ENCODE measurements around the gene KCNQ1.

Gene KCNQ1

DNA sequence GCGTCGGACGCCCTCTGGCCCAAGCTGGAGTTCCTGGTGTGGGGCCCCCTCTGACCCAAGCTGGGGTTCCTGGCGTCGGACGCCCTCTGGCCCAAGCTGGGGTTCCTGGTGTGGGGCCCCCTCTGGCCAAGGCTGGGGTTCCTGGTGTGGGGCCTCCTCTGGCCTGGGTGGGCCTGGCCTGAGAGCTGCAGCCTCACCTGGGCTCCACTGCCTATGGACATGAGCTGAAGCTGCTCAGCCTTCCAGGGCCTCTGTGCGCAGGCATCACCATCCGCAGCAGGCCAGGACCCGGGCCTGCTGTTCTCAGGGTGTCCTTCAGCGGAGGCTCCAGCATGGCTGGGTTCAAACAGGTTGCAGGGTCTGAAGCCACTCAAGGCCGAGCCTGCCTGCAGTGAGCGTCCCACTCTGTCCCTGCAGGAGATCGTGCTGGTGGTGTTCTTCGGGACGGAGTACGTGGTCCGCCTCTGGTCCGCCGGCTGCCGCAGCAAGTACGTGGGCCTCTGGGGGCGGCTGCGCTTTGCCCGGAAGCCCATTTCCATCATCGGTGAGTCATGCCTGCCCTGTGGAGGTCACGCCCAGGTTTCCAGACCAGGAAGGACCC lies 125.5 kb downstream of the KCNQ1 start:
- DNase-seq (ENCODE audit: low read depth), result no peak

DNA sequence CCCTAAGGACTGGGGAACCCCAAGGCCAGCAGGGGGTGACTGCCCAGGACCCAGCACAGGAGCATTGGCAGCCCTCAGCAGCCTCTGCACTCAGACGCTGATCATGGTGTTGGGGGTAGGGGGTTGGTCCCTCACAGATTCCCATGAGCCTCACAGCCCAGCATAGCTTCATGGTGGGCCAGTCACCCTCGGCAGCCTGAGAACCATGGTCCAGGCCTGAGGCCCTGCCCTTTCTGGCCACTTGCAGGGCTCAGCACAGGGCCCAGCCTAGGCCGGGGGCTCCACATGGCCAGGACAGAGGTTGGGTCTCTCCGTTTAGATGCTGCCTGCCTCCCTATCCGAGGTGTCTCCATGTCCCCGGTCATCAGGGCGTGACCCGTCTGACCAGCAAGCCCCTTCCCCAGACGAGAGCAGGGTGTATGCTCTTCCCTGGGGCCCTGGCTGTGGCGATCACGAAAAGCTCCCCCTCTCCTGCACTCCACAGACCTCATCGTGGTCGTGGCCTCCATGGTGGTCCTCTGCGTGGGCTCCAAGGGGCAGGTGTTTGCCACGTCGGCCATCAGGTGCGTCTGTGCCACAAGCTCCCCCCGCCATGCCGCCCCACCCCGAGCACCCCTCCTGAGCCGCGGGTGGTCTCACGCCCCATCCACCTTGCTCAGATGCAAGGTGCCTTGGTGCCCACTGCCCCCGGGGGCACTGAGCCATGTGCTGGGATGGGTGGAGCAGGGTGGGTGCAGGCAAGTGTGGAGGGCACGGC lies 126.2 kb downstream of the KCNQ1 start:
- DNase-seq (ENCODE audit: low read depth), result no peak

DNA sequence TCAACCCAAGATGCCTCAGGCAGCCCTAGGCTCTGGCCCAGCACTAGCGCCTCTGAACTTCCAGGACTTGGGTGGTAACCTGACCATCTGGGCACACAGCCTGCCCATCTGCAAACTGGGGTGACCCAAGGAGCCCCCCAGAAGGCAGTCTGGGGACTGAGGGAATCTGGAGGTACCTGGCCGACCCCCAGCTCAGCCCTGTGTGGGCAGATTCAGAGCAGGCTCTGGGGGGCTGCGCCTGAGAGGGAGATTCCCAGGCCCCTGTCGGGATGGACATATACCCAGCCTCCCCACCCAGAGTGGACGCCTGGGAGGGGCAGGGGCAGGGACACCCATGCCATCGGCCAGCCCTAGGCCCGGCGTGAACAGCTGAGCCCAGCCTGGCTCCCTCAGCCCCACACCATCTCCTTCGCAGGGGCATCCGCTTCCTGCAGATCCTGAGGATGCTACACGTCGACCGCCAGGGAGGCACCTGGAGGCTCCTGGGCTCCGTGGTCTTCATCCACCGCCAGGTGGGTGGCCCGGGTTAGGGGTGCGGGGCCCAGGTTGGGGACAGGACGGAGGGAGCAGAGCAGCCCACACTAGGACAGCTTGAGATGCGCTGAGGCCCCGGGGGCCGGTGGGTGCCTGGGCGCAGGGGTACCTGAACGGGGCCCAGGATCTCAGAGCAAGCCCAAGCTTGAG lies 126.9 kb downstream of the KCNQ1 start:
- DNase-seq (ENCODE audit: low read depth), result no peak

DNA sequence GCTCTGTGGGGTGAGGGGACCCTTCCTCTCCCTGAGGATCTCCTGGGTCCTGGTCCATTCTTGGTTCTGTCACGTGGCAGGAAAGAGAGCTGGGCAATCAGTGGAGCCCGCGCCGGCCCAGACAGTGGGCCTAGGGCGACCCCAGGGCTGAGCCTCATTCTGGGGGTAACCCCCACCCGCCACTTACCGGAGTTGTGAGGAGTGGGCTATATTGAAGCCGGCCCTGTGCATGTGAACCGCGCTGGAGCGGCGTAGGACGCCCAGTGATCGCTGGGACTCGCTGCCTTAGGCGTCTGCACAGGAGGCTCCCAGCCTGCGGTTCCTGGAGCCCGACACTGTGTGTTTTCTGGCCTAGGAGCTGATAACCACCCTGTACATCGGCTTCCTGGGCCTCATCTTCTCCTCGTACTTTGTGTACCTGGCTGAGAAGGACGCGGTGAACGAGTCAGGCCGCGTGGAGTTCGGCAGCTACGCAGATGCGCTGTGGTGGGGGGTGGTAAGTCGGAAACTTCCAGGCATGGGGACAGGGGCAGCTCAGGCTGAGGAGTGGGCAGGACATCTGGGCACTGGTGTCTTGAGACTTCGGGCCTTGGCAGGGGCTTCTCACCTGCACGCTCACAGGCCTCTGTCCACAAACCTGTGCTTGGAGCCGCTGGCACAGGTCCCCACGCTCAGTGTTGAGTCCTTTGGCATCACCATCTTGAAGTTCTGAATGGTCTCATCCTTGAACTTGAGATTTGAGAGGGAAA lies 127.9 kb downstream of the KCNQ1 start:
- DNase-seq (ENCODE audit: low read depth), result no peak

DNA sequence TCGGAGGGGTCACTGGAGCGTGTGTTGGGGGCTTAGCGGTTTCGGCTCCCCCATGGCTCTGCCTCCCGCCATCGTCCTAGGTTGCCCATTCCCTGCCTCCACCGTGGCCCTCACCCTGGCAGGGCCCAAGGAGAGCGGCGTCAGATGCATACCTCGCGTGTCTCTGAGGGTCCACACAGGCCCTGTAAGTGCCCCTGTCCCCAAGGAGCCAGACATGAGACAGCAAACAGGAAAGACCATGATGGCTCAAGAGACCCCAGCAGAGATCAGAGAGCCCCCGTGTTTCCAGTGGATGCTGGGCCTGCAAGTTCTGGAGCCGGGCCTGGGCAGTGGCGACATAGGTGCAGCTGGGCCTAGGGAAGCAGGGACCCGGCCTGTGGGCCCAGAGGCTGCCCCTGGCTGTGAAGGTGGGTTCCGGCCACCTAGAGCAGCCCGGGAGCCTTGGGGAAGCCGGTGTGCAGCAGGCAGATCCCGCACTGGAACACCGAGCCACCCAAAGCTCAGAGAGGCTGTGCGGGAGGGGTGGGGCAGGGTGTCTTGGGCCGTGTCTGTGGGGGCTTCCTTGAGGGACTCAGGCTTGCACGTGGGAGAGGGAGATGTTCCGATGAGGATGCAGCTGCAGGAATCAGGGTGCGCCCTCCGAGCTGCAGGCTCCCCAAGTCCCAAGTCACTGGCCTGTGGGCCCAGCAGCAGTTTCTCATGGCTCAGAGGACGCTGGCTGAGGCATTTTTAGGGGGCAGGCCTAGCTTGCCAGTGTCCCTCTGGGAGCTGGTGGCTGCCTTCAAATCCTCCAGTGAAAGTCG lies 128.6 kb downstream of the KCNQ1 start:
- no peak for DNase-seq (ENCODE audit: low read depth)

DNA sequence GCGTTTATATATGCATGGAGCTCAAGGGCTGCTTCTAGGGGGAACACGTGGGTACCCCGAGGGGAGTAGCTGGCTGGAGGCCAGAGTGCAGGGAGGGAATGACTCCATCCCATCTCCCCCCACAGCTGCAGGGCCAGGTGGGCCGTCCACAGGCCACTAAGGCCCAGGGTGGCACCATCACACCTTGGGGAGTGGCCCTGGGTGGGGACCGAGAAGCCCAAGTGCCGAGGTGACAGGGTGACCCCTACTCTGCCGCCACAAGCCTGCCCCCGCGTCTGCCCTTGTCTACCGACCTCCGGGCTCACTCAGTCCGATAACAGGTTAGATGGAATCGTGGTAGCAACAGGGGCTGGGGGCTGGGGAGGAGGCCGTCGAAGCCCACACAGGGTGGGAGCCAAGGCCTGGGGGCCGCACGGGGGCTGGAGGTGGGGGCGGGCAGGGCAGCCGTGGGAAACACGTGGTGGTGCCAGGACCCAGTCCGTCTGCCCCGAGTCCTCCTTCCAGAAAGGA lies 129.3 kb downstream of the KCNQ1 start:
- no peak for DNase-seq (ENCODE audit: low read depth)

DNA sequence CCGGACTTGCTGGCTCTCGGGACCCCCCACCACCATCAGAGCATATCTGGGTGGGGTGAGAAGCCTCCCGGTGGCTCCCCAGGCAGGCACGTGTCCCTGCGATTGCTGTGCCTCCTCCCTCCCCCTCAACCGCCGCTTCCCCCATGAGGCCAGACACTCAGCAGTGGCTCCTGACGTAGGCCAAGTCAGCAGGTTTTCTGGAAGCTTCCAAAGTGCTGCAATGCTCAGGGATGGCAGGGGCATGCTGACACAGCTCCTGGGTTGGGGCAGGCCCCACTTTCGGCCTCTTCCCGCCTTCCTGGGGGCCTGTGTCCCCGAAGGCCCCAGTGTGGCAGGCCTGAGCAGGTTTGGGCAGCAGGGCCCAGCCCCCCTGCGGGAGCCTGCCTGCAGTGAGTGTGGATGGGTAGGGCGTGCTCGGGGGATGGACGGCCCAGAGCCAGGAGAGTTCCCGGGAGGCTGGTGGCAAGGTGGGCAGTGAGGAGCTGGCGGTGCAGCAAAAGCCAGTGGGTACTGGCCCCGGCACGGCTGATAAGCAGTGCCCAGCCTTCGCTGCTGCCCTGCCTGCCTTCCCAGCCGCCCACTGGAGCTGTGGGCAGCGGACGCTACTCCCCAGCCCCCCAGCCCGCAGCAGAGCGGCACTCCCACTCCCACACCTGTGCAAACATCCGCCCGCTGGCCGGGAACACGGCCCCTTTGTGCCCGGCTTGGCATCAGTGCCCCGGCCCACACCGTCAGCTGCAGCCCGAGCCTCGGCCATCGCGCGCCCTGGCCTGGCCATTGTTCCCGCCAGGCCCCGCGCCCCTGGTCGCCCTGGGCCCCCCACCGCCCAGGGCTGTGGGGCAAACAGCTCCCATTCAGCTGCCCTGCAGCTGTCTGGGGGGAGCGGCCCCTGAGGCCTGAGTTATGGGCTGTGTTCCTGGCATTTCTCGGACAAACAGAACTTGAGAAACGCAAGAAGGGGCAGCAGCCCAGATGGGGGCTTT lies 130.0 kb downstream of the KCNQ1 start:
- no peak for DNase-seq (ENCODE audit: low read depth)

DNA sequence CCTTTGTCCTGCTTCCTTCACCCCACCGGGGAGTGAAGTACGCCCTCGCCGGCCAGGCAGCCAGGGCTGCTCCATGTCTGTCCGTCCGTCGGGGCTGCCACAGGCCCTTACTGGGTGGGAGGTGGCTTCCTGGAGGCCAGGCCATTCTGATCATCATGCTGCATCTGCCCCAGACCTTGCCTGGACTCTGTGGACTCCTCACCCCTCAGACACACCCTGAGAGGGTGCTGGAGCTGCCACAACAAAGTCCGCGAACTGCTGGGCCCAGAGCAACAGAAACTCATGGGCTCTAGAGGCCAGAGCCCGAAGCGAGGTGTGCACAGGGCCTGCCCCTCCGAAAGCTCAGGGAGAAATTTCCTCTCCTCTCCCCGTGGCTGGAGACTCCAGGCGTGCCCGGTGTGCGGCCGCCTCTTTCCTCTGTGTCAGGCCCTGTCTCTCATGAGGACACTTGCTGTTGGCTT lies 130.8 kb downstream of the KCNQ1 start:
- no peak for DNase-seq (ENCODE audit: low read depth)

DNA sequence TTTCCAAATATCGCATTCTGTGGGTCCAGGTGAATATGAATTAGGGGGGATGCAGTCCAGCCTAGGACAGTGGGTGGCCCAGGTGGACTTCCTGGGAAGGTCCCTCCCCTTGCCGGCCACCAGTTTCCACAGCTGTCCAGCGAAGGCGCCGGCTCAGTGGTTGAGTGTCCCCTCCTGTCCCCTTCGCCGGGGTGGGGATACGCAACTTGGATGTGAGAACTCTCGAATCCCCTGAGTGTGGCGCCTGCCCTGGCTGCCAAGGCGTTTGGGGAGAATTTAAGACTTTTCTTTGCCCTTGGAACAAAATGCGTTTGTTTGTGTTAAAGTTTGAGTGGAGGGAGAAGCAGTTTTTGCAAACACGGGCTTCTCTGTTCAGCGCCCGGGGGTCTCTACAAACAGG lies 131.3 kb downstream of the KCNQ1 start:
- no peak for DNase-seq (ENCODE audit: low read depth)

DNA sequence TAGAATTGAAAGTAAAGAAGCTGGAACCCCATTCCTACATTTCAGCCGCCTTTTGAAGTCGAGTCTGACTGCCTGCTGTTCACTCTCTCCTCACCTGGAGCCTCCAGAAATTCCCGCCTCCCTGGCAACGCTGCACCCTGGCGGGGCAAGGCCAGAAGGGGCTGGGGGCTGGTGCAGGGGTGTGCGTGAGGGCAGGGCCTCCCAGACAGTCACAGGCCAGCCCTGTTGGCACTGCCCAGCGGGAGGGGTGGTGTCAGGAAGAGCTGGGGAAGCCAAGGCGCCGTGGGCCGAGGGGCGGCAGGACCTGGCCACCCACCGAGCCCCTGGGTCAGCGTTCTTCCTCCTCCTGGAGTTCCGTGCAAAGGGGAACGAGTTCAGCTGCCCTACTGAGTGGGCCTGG lies 131.7 kb downstream of the KCNQ1 start:
- no peak for DNase-seq (ENCODE audit: low read depth)

DNA sequence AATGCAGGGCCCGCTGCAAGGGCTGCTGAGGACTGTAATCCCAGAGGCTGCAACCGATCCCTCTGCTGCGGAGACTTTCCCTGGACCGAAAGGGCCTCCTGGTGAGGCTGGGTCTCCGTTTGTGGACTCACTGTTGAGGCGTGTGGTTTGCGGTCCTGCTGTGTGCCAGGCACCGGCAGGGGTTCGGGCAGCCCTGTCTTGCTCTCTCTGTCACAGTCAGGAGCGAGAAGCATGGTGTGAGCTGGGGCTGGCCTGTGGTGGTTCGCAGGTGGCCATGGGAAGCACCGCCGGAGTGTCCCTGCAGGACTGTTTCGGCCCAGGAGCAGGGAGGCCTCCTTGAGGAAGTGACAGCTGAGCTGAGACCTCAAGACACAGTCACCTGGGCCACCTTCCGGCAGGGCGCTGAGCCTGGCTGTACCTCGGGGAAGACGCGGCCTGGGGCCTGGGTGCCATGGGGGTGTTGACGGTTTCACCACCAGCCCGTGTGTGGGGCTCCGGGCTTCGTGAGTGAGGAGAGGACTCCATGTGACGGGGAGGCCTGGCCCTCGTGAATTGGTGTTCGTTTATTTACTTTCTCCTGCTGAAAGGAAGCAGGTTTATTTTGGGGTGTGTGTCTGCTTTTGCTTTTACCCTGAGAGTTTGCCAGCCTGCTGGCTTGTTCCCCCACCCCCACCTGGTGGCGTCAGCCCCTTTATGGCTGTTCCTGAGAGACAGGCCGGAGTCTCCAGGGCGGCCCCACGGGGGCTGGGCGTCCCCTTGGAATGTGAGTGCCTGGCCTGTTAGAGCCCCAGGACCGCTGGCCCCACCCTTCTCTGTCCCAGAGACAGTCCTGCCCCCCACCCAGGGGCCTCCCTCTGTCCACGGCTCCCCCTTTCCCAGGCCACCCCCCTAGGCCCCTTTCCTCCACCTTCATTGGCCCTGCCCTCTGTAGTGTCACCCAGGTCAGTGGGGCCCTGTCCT lies 132.5 kb downstream of the KCNQ1 start:
- DNase-seq (ENCODE audit: low read depth), result no peak

DNA sequence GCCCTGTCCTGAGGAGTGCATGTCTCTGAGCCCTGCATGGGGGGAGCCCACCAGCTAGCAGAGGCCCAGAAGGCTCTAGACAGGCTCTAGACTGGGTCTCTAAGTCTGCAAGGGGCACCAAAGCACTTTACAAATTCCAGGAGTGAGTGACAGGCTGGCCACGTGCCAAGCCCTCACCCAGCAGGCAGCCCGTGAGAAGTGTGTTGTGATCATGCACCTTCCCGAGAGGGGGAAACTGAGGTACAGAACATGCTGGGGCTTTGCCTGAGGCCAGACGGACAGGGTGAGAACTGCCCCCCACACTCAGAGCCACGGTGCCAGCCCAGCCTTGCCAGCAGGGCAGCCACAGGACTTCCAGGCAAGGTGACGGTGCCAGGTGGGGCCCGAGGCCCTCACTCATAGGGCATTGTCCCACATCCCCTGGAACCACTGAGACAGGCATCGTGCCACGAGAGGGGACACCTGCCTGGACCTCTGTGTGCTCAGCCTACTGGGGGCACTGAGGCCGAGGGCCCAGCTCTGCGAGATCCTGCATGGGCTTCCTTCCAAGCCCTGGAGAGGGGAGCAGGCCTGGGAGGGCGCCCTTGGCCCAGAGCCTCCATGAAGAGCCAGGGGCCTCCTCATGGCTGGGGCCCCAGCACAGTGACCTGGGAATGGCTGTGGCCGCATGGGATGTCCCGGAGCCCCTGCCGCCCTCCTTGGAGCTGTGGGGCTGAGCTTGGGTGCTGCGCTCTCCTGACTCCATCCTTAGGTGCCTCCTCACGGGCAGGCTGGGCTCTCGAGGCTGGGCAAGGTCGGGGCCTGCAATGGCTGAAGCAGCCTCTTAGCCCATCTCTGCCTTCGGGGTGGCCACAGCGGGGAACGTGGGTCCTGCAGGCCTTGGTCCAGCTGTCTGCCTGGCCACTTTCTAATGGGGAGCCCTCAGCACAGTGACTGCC lies 133.5 kb downstream of the KCNQ1 start:
- no peak for DNase-seq (ENCODE audit: low read depth)

DNA sequence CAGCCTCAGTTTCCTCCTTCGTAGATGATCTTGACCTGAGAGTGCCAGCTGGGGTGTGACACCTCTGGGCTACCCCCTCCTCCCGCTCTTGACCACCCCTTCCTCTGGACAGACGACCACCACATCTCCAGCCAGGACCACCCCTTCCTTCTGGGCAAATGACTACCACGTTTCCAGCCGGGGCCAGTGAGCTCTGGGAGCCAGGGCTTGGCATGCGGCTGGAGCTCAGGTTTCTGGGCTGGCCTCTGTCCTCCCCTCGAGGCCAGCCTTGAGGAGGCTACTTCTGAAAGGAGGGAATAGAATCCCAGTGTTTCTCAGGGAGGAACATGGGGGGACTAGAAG lies 134.1 kb downstream of the KCNQ1 start:
- DNase-seq (ENCODE audit: low read depth), result no peak

DNA sequence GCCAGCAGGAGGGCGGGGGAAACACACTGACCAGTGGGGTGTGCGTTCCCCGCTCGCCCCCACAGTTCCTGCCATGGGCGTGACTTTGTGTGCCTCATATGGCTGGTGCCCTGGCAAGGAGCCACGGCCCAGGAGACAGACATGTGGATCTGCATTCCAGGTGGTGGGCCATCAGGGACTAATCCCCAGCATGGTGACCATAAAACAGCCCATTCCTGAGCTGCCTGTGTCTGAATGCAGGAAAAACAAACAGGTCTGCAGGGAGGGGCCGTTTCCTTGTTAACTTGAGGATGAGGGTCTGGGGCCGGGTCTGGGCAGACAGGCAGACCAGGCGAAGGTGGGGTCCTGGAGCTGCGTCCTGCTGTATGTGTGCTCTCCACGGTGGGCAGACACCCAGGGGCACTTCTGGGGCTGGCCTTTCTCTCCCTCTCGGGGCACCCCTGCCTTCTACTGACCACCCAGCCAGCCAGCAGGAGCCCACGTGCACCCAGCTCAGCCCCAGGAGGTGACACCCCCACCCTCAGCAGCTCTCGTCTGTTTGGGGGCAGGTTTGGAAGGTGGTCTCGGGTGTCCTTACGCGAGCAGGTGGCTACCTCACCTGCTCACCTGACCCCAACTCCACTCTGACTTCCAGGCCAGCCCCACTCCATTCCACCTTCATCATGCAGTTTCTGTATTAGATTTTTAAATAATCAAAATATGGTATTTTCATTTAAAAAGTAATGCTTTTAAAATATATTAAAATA lies 134.7 kb downstream of the KCNQ1 start:
- no peak for DNase-seq (ENCODE audit: low read depth)

DNA sequence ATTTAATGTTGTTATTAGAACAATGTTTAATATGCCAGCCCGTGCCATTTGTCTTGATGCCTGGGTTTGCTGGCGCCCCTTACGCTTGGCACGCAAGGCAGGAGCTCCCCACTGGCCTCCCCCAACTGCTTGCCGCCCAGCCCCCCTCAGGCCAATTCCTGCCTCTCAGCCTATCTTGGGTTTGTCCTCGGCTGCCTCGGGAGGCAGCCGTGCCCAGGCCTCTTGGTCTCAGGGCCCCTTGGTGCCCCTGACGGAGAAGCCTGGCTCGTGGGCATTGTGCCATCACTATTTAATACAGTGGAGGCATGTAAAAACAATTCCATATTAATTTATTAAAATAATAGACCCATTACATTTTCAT lies 135.2 kb downstream of the KCNQ1 start:
- DNase-seq (ENCODE audit: low read depth), result no peak

DNA sequence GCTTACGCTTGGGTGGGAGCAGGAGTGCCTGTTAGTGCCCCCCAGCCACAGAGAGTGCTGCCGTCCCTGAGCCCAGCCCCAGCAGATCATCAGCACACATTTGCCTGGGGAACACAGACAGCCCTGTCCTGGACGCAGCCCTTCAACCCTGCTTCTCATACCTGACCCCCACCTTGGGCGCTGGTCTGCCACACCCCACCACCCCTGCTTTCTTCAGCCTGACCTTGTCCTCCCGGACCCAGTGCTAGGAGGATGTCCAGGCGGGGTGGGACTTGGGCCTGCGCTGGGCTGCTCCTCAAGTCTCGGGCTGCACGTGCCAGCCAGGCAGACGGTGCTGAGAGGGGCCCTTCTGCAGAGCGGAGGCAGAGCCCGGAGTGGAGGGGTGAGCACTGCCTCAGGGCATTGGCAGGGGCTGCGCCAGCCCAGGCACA lies 135.8 kb downstream of the KCNQ1 start:
- DNase-seq (ENCODE audit: low read depth), result no peak

DNA sequence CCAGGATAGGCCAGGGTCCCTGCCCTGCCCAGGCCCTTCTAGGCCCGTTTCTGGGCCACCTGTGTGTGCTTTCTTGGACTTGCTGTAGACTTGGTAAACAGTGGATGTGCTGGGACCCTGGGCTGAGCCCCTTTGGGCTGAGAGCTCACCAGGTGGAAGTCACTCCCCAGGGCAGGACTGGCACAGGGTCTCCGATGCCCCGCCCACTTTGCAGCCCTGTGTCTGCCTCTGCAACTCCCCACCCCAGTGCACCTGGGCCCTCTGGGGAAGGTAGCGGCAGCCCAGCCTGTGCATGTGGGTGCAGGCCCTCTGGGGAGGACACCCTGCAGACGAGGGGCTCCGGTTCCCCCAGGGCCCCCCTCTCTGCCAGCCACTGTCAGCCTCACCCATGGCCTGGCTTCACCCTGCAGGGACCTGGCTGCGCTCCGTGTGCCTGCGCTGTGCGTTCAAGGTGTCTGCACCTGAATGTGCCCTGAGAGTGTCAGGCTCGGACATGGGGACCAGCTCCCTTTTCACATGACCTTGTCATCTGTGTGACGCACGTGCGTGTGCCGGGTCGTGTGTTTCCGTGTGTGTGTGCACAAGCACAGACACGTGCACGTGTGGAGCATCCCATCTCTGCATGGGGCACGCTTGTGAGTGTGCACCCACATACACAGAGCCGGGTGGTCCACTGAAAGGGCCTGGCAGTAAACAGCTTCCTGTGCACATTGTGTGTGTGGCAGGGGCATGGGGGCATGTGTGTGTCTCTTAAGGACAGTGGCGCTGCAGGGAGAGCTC lies 136.5 kb downstream of the KCNQ1 start:
- DNase-seq (ENCODE audit: low read depth), result no peak
